Smooth muscle cell (in vitro differentiated cells): ENCODE measurements around the gene FAM174B. TPM values are rescaled to one million over a fixed set of nuclear protein-coding genes. Genes with fewer than 3 reads are reported as not detected.

Experiments
- DNase-seq: peaks from one replicate; lab custom pipeline; 2025; ENCODE audit not compliant: unreplicated experiment; lab: John Stamatoyannopoulos, UW
- H2AFZ ChIP-seq: fragments of 200-600 bp; sonication (generic); 2 replicates; pipeline ENCODE4 v1.6.0; 2016; ENCODE audit warnings: antibody characterized with exemption, low read depth, mild to moderate bottlenecking
- H3F3A ChIP-seq: fragments of 200-600 bp; sonication (generic); 2 replicates; pipeline ENCODE4 v1.6.0; 2017; ENCODE audit warnings: antibody characterized with exemption, low read depth
- H3K27ac ChIP-seq: fragments of 200-600 bp; sonication (generic); 2 replicates; pipeline ENCODE4 v1.5.1; 2016; ENCODE audit warnings: low read depth, mild to moderate bottlenecking
- H3K27me3 ChIP-seq: fragments of 200-600 bp; sonication (generic); 2 replicates; pipeline ENCODE4 v1.6.1; 2016; ENCODE audit warnings: low read depth, mild to moderate bottlenecking
- H3K36me3 ChIP-seq: fragments of 200-600 bp; sonication (generic); 2 replicates; pipeline ENCODE4 v1.5.1; 2016; ENCODE audit warnings: low read depth
- H3K4me1 ChIP-seq: fragments of 200-600 bp; sonication (generic); 2 replicates; pipeline ENCODE4 v1.5.1; 2016; ENCODE audit warnings: low read depth
- H3K4me2 ChIP-seq: fragments of 200-600 bp; sonication (generic); 2 replicates; pipeline ENCODE4 v1.6.0; 2016; ENCODE audit warnings: mild to moderate bottlenecking
- H3K4me3 ChIP-seq: fragments of 200-600 bp; sonication (generic); 2 replicates; pipeline ENCODE4 v1.5.1; 2016; ENCODE audit warnings: mild to moderate bottlenecking
- H3K79me2 ChIP-seq: fragments of 200-600 bp; sonication (generic); 2 replicates; pipeline ENCODE4 v1.6.0; 2016; ENCODE audit warnings: low read depth, mild to moderate bottlenecking
- H3K9ac ChIP-seq: fragments of 200-600 bp; sonication (generic); 2 replicates; pipeline ENCODE4 v1.6.0; 2016; ENCODE audit warnings: low read depth
- H3K9me3 ChIP-seq: fragments of 200-600 bp; sonication (generic); replicated peaks from 2 replicates; pipeline ENCODE4 v1.5.1; 2016; ENCODE audit warnings: low read depth
- H4K20me1 ChIP-seq: fragments of 200-600 bp; sonication (generic); 2 replicates; pipeline ENCODE4 v1.6.0; 2016; ENCODE audit warnings: low read depth
- CTCF ChIP-seq: fragments of 200-600 bp; sonication (generic); IDR thresholded peaks from 2 replicates; pipeline ENCODE4 v1.5.1; 2017; ENCODE audit warnings: borderline replicate concordance, mild to moderate bottlenecking, antibody characterized with exemption; ENCODE audit not compliant: insufficient read depth, poor library complexity, severe bottlenecking
- WGBS: methylation state at CpG from one replicate; pipeline ENCODE4 v1.1.7; 2016; ENCODE audit warnings: low lambda C conversion rate; 5-methylcytosine and 5-hydroxymethylcytosine counted together
- polyA plus RNA-seq: library from polyadenylated mRNA; unstranded; fragments of >200 nt; fragmentation: Nextera tagmentation; extraction: Ambion mirVana; gene quantifications from 2 replicates; pipeline ENCODE4 v1.2.1, GENCODE V29; 2016
- total RNA-seq: library from RNA; depleted of rRNA; stranded (reverse); fragments of >200 nt; gene quantifications from 2 replicates; pipeline ENCODE4 v1.2.3, GENCODE V29; 2014

Gene FAM174B
- total and polyA plus RNA-seq, 2 experiments from 2014 or later: 2.0 to 2.1 TPM

- H3K36me3 ChIP-seq: no peaks in the 10 kb centered on the region
- no peak overlapping the region for H3K4me2 ChIP-seq
- no peaks in the 10 kb centered on the region for H4K20me1 ChIP-seq
- no peak for TF ChIP-seq CTCF
- no peaks in the 10 kb centered on the region for H3K9me3 ChIP-seq
- WGBS: 90% methylated on average over 12 of the region's 12 CpGs
- no peak for DNase-seq
- no peaks in the 10 kb centered on the region for H3K4me1 ChIP-seq
- no peak overlapping the region for H2AFZ ChIP-seq
- H3K9ac ChIP-seq: no peak overlapping the region
- no peak overlapping the region for H3K4me3 ChIP-seq
- no peaks in the 10 kb centered on the region for H3F3A ChIP-seq
- no peaks in the 10 kb centered on the region for H3K79me2 ChIP-seq
- no peaks in the 10 kb centered on the region for H3K27me3 ChIP-seq
- H3K27ac ChIP-seq: no peak overlapping the region
Observed at GRCh38 chr15:92578096-92578835, 77.3 kb downstream of the FAM174B start.

- Histone ChIP-seq H3K27ac (no peak overlapping the region), H3K79me2 (no peaks in the 10 kb centered on the region), H3K9ac (no peak overlapping the region), H4K20me1 (no peaks in the 10 kb centered on the region), H3K9me3 (no peaks in the 10 kb centered on the region), H3K4me2 (no peak overlapping the region), H3K4me3 (no peak overlapping the region), H3K4me1 (no peaks in the 10 kb centered on the region), H3K36me3 (no peaks in the 10 kb centered on the region), H2AFZ (no peak overlapping the region), H3F3A (no peaks in the 10 kb centered on the region), H3K27me3 (no peaks in the 10 kb centered on the region)
- no peak for DNase-seq
- WGBS: 95% methylated on average over 9 of the region's 9 CpGs
- TF ChIP-seq CTCF: no peak
Observed at GRCh38 chr15:92576597-92577200, 78.9 kb downstream of the FAM174B start.

- no peak overlapping the region for H3K9ac ChIP-seq
- 92% methylated on average over 1 of the region's 1 CpG for WGBS
- no peak overlapping the region for H2AFZ ChIP-seq
- no peaks in the 10 kb centered on the region for H3K4me1 ChIP-seq
- no peak for TF ChIP-seq CTCF
- H3K9me3 ChIP-seq: no peaks in the 10 kb centered on the region
- H3K4me2 ChIP-seq: no peak overlapping the region
- no peaks in the 10 kb centered on the region for H4K20me1 ChIP-seq
- H3K36me3 ChIP-seq: no peaks in the 10 kb centered on the region
- H3K27me3 ChIP-seq: no peaks in the 10 kb centered on the region
- H3F3A ChIP-seq: no peaks in the 10 kb centered on the region
- DNase-seq: no peak
- no peak overlapping the region for H3K27ac ChIP-seq
- H3K4me3 ChIP-seq: no peak overlapping the region
- no peaks in the 10 kb centered on the region for H3K79me2 ChIP-seq
Observed at GRCh38 chr15:92574566-92574965, 81.0 kb downstream of the FAM174B start.
